ENCODE data around the gene STAP2.

The STAP2 gene

GRCh38 chr19:4369888-4370260 is 31.2 kb upstream of the STAP2 start:
- Histone ChIP-seq H3K4me2 (ENCODE audit: low read length, poor library complexity, severe bottlenecking) (no peak overlapping the region), H2BK15ac (ENCODE audit: low read depth, poor library complexity, severe bottlenecking) (no peak overlapping the region), H3K27ac (ENCODE audit: low read length, poor library complexity, severe bottlenecking) (peak overlapping the region; percentile 76), H3K79me1 (replicated peaks; ENCODE audit: low read length, poor library complexity, severe bottlenecking) (peaks cover 47% of the 10 kb centered on the region), H2BK12ac (ENCODE audit: low read length in 2 of 2) (peak overlapping the region in 1 of 2 experiments; percentile 42), H3K14ac (ENCODE audit: low read length in 2 of 2) (peak overlapping the region in 1 of 2 experiments; percentile 18), H2BK120ac (ENCODE audit: low read depth, low read length) (no peak overlapping the region), H3K4me3 (ENCODE audit: insufficient read depth in 1 of 2, low read depth in 1 of 2, low read length in 2 of 2) (peak overlapping the region in 1 of 2 experiments; percentile 62), H3K4ac (ENCODE audit: low read depth in 1 of 2, low read length in 2 of 2) (peak overlapping the region in 1 of 2 experiments; percentile 20), H2BK5ac (ENCODE audit: low read depth, low read length, poor library complexity, severe bottlenecking) (peak overlapping the region; percentile 45), H3K27me3 (ENCODE audit: control insufficient read depth in 1 of 2, insufficient read depth in 1 of 2, low read length in 2 of 2) (no peaks in the 10 kb centered on the region), H3K23ac (ENCODE audit: low read length in 2 of 2) (no peak overlapping the region), H4K91ac (ENCODE audit: low read length) (peak overlapping the region; percentile 6), H3K9ac (ENCODE audit: low read length) (peak overlapping the region; percentile 81), H4K8ac (ENCODE audit: low read length) (no peak overlapping the region), H2AK5ac (ENCODE audit: low read length, severe bottlenecking) (peak overlapping the region; percentile 98), H3K9me3 (ENCODE audit: control insufficient read depth, low read length) (no peaks in the 10 kb centered on the region), H2AFZ (ENCODE audit: low read depth, low read length) (no peak overlapping the region), H3K36me3 (ENCODE audit: control insufficient read depth in 1 of 2, insufficient read depth in 2 of 2, low read depth in 1 of 2, low read length in 2 of 2) (peaks cover 34 to 67% of the 10 kb centered on the region in 2 experiments), H3K4me1 (ENCODE audit: control insufficient read depth, insufficient read depth, low read depth, low read length) (peaks cover 80% of the 10 kb centered on the region), H3K18ac (ENCODE audit: low read depth in 1 of 2, low read length in 2 of 2) (peak overlapping the region in 1 of 2 experiments; percentile 28)
- WGBS = 61% methylated on average over 21 of the region's 21 CpGs
- DNase-seq = peak; percentile 42

GRCh38 chr19:4369109-4369887 is 30.7 kb upstream of the STAP2 start:
- Histone ChIP-seq H3K4ac (ENCODE audit: low read depth in 1 of 2, low read length in 2 of 2) (peak overlapping the region in 1 of 2 experiments; percentile 30), H3K4me3 (ENCODE audit: insufficient read depth in 1 of 2, low read depth in 1 of 2, low read length in 2 of 2) (peak overlapping the region in 1 of 2 experiments; percentile 62), H2BK120ac (ENCODE audit: low read depth, low read length) (no peak overlapping the region), H3K27me3 (ENCODE audit: control insufficient read depth in 1 of 2, insufficient read depth in 1 of 2, low read length in 2 of 2) (no peaks in the 10 kb centered on the region), H2AK5ac (ENCODE audit: low read length, severe bottlenecking) (peak overlapping the region; percentile 98), H2AFZ (ENCODE audit: low read depth, low read length) (no peak overlapping the region), H3K23ac (ENCODE audit: low read length in 2 of 2) (peak overlapping the region in 1 of 2 experiments; percentile 63), H3K9ac (ENCODE audit: low read length) (peak overlapping the region; percentile 81), H3K27ac (ENCODE audit: low read length, poor library complexity, severe bottlenecking) (peak overlapping the region; percentile 76), H3K9me3 (ENCODE audit: control insufficient read depth, low read length) (no peaks in the 10 kb centered on the region), H3K79me1 (replicated peaks; ENCODE audit: low read length, poor library complexity, severe bottlenecking) (peaks cover 43% of the 10 kb centered on the region), H3K4me1 (ENCODE audit: control insufficient read depth, insufficient read depth, low read depth, low read length) (peaks cover 74% of the 10 kb centered on the region), H3K4me2 (ENCODE audit: low read length, poor library complexity, severe bottlenecking) (peak overlapping the region; percentile 41), H3K36me3 (ENCODE audit: control insufficient read depth in 1 of 2, insufficient read depth in 2 of 2, low read depth in 1 of 2, low read length in 2 of 2) (peaks cover 37 to 70% of the 10 kb centered on the region in 2 experiments), H2BK12ac (ENCODE audit: low read length in 2 of 2) (no peak overlapping the region), H2BK15ac (ENCODE audit: low read depth, poor library complexity, severe bottlenecking) (no peak overlapping the region), H3K18ac (ENCODE audit: low read depth in 1 of 2, low read length in 2 of 2) (peak overlapping the region; percentile 8 to 28), H4K8ac (ENCODE audit: low read length) (no peak overlapping the region), H3K14ac (ENCODE audit: low read length in 2 of 2) (peak overlapping the region in 1 of 2 experiments; percentile 37), H2BK5ac (ENCODE audit: low read depth, low read length, poor library complexity, severe bottlenecking) (peak overlapping the region; percentile 85), H4K91ac (ENCODE audit: low read length) (peak overlapping the region; percentile 6)
- no peak for DNase-seq
- WGBS = 81% methylated on average over 25 of the region's 25 CpGs

- no peak overlapping the region for H3K14ac ChIP-seq (ENCODE audit: low read length in 2 of 2)
- H3K4me1 ChIP-seq (ENCODE audit: control insufficient read depth, insufficient read depth, low read depth, low read length) = peaks cover 67% of the 10 kb centered on the region
- H3K27me3 ChIP-seq (ENCODE audit: control insufficient read depth in 1 of 2, insufficient read depth in 1 of 2, low read length in 2 of 2) = no peaks in the 10 kb centered on the region
- H4K91ac ChIP-seq (ENCODE audit: low read length) = peak overlapping the region; percentile 41
- peaks cover 43% of the 10 kb centered on the region for H3K79me1 ChIP-seq (replicated peaks; ENCODE audit: low read length, poor library complexity, severe bottlenecking)
- H3K9me3 ChIP-seq (ENCODE audit: control insufficient read depth, low read length) = no peaks in the 10 kb centered on the region
- H2BK5ac ChIP-seq (ENCODE audit: low read depth, low read length, poor library complexity, severe bottlenecking) = no peak overlapping the region
- no peak overlapping the region for H2BK15ac ChIP-seq (ENCODE audit: low read depth, poor library complexity, severe bottlenecking)
- H3K4me3 ChIP-seq (ENCODE audit: insufficient read depth in 1 of 2, low read depth in 1 of 2, low read length in 2 of 2) = peak overlapping the region in 1 of 2 experiments; percentile 8
- H2BK120ac ChIP-seq (ENCODE audit: low read depth, low read length) = no peak overlapping the region
- peak overlapping the region; percentile 81 for H3K9ac ChIP-seq (ENCODE audit: low read length)
- H2AK5ac ChIP-seq (ENCODE audit: low read length, severe bottlenecking) = peak overlapping the region; percentile 11
- no peak overlapping the region for H3K18ac ChIP-seq (ENCODE audit: low read depth in 1 of 2, low read length in 2 of 2)
- H3K4ac ChIP-seq (ENCODE audit: low read depth in 1 of 2, low read length in 2 of 2) = peak overlapping the region in 1 of 2 experiments; percentile 30
- 83% methylated on average over 19 of the region's 19 CpGs for WGBS
- H2AFZ ChIP-seq (ENCODE audit: low read depth, low read length) = no peak overlapping the region
- peaks cover 47 to 75% of the 10 kb centered on the region in 2 experiments for H3K36me3 ChIP-seq (ENCODE audit: control insufficient read depth in 1 of 2, insufficient read depth in 2 of 2, low read depth in 1 of 2, low read length in 2 of 2)
- DNase-seq = no peak
- no peak overlapping the region for H2BK12ac ChIP-seq (ENCODE audit: low read length in 2 of 2)
- no peak overlapping the region for H3K23ac ChIP-seq (ENCODE audit: low read length in 2 of 2)
- H4K8ac ChIP-seq (ENCODE audit: low read length) = no peak overlapping the region
- no peak overlapping the region for H3K4me2 ChIP-seq (ENCODE audit: low read length, poor library complexity, severe bottlenecking)
- peak overlapping the region; percentile 44 for H3K27ac ChIP-seq (ENCODE audit: low read length, poor library complexity, severe bottlenecking)
Measured at GRCh38 chr19:4368128-4368820, 29.6 kb upstream of the STAP2 start.

GRCh38 chr19:4367781-4368127 is 29.1 kb upstream of the STAP2 start:
- WGBS = 96% methylated on average over 13 of the region's 13 CpGs
- no peak overlapping the region for H2BK5ac ChIP-seq (ENCODE audit: low read depth, low read length, poor library complexity, severe bottlenecking)
- H3K4me1 ChIP-seq (ENCODE audit: control insufficient read depth, insufficient read depth, low read depth, low read length) = peaks cover 68% of the 10 kb centered on the region
- no peak overlapping the region for H3K18ac ChIP-seq (ENCODE audit: low read depth in 1 of 2, low read length in 2 of 2)
- H2BK15ac ChIP-seq (ENCODE audit: low read depth, poor library complexity, severe bottlenecking) = no peak overlapping the region
- no peak overlapping the region for H3K4me2 ChIP-seq (ENCODE audit: low read length, poor library complexity, severe bottlenecking)
- peaks cover 41% of the 10 kb centered on the region for H3K79me1 ChIP-seq (replicated peaks; ENCODE audit: low read length, poor library complexity, severe bottlenecking)
- no peak overlapping the region for H3K14ac ChIP-seq (ENCODE audit: low read length in 2 of 2)
- H4K8ac ChIP-seq (ENCODE audit: low read length) = no peak overlapping the region
- H3K36me3 ChIP-seq (ENCODE audit: control insufficient read depth in 1 of 2, insufficient read depth in 2 of 2, low read depth in 1 of 2, low read length in 2 of 2) = peaks cover 52 to 76% of the 10 kb centered on the region in 2 experiments
- no peak overlapping the region for H2BK12ac ChIP-seq (ENCODE audit: low read length in 2 of 2)
- peak overlapping the region in 1 of 2 experiments; percentile 8 for H3K4me3 ChIP-seq (ENCODE audit: insufficient read depth in 1 of 2, low read depth in 1 of 2, low read length in 2 of 2)
- H3K4ac ChIP-seq (ENCODE audit: low read depth in 1 of 2, low read length in 2 of 2) = peak overlapping the region in 1 of 2 experiments; percentile 30
- peak overlapping the region; percentile 11 for H2AK5ac ChIP-seq (ENCODE audit: low read length, severe bottlenecking)
- no peak for DNase-seq
- H4K91ac ChIP-seq (ENCODE audit: low read length) = no peak overlapping the region
- no peak overlapping the region for H3K23ac ChIP-seq (ENCODE audit: low read length in 2 of 2)
- H3K27me3 ChIP-seq (ENCODE audit: control insufficient read depth in 1 of 2, insufficient read depth in 1 of 2, low read length in 2 of 2) = no peaks in the 10 kb centered on the region
- peak overlapping the region; percentile 81 for H3K9ac ChIP-seq (ENCODE audit: low read length)
- no peak overlapping the region for H2AFZ ChIP-seq (ENCODE audit: low read depth, low read length)
- no peaks in the 10 kb centered on the region for H3K9me3 ChIP-seq (ENCODE audit: control insufficient read depth, low read length)
- no peak overlapping the region for H3K27ac ChIP-seq (ENCODE audit: low read length, poor library complexity, severe bottlenecking)
- no peak overlapping the region for H2BK120ac ChIP-seq (ENCODE audit: low read depth, low read length)

Measured in mesenchymal stem cell (in vitro differentiated cells and primary cell).